Body of pancreas (tissue), 4 donors: ENCODE measurements around the gene DCD.

ENCODE experiments used
- CTCF ChIP-seq, 7 experiments: fragments of 450-650 bp in 4 of 7; fragments of 200-600 bp in 3 of 7; sonication (generic) in 3 of 7; IDR thresholded peaks; one replicate each; pipeline ENCODE4 v1.5.1; 2016 to 2019; ENCODE audit warnings: antibody characterized with exemption in 7 of 7
- POLR2A ChIP-seq, 3 donors: fragments of 450-650 bp; IDR thresholded peaks; one replicate each; pipeline ENCODE4 v1.6.1; 2016; ENCODE audit warnings: antibody characterized with exemption in 3 of 3, mild to moderate bottlenecking in 2 of 3

GRCh38 chr12:54612225-54612750 lies 35.9 kb downstream of the DCD start:
- TF ChIP-seq CTCF (IDR thresholded peaks at IDR 0.05) (no peak), POLR2A (IDR thresholded peaks at IDR 0.05) (no peak)
